Measurements from ENCODE around the gene CCR6.
"Not testable (repeated sequence)": the region's sequence is repeated elsewhere in the genome, so short reads cannot be mapped to it uniquely, and the experiment has no call there.

Gene CCR6

DNA sequence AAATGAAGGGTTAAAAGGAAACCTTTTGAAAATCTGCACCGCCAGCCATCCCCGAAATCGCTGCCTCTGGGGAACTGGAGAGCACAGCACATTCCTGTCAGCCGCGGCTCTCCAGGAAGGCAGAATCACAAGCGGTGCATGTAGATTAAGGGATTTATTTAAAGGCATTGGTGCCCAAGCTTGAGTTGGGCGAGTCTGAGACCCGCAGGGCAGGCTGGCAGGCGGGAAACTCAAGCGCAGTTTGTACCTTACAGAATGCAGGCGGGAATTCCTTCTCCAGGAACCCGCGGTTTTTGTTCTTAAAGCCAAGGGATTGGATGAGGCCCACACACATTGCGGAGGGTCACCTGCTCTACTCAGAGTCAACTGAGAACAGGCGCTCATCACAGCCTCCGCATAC is 24.1 kb downstream of the CCR6 start:
- DNase-seq: no peak

DNA sequence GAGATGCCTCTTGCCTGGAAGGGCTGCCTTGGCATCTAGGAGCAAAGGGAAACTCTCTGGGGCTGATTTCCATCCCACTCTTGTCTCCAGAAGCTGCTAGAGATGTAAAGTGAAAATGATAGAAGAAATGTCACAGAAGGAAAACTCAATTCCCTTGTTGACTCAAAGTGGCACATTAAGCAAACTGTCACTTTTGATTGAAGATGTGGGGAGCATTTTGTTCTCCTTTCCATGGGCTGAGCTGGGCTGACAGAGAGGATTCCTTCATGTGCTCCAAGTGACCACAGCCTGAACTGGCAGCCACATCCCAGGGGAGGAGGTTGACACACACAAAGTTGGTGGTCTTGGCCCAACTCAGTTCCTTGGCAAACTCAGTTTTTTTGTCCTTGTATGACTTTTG is 25.1 kb downstream of the CCR6 start:
- no peak for DNase-seq

DNA sequence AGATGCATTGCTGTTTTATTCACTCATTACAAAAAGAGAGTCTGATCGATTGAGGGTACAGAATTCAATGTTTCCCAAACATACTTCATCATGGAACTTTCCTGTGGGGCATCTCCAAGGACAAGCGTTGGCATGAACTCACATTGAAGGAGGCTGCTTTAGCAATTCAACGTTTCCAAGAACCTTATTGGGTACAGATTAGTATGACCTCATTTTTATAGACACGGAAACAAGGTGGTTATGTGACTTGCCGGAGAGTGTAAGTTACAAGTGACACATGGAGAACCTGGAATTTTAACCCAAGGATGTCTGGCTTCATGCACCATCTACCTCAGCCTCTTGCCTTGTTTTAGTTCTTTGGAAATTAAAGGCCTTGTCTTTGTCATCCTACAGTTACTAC is 26.1 kb downstream of the CCR6 start:
- DNase-seq: no peak

DNA sequence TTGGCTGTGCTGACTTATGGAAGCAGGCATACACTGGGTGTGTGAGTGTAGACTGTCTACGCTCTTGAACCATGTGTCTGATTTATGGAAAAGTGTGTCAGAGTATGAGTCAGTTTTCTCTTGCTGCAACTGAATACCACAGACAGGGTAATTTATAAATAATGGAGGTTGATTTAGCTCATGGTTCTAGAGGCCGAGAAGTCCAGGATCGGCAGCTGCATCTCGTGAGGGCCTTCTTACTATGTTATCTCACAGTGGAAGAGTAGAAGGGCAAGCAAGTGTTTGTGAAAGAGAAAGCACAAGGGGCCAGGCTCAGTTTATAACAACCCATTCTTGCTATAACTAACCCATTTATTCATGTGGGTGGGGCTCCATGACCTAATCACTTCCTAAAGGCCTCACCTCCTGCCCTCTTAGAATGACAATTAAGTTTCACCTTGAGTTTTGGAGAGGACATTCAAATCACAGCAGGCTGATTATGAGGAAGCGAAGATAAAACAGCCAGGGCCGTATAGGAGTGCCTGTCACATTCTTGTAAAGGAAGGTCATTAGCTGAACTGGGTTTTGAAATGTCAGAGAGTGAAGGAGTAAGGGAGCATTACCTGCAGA is 28.1 kb downstream of the CCR6 start:
- no peak for DNase-seq

DNA sequence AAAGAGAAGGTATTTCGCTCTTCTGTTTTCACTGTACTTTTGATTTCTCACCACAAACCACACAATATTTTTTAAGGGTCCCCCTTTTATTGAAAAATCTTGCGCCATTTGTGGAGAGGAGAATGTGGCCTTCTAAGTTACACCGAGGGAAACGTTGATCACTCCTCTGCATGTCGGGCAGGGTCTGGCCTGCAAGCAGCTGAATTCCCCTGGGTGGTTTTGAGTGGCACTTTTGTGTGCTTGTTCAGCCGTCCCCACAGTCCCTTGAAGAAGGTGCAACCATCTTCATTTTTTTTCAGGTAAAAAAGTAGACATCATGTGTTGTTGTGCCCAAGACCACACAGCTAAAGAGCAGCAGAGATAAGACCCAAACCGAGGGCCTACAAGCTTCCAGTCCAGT is 28.8 kb downstream of the CCR6 start:
- no peak for DNase-seq

- no peak for DNase-seq
These were observed 30.0 kb downstream of the CCR6 start for GRCh38 chr6:167152862-167153261.

DNA sequence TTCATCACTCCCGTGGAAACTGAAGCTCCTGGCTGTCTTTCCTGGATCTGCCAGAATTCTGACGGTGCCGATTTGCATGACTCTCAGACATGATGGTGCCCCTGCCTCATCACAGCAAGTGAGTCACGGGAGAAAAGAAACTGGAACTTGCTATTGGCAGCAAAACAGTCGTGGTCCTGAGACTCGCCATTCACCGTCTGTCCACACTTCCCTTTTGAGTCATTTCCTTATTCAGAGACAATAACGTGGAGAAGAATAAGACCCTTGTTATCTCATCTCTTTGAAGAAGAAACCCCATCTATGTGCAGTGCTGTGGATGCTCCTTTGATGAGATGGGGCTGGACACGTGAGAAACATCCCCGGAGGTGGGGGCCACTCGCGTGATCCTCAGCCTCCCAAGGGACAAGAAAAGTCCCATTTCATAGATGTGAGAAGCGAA is 30.6 kb downstream of the CCR6 start:
- DNase-seq: no peak

DNA sequence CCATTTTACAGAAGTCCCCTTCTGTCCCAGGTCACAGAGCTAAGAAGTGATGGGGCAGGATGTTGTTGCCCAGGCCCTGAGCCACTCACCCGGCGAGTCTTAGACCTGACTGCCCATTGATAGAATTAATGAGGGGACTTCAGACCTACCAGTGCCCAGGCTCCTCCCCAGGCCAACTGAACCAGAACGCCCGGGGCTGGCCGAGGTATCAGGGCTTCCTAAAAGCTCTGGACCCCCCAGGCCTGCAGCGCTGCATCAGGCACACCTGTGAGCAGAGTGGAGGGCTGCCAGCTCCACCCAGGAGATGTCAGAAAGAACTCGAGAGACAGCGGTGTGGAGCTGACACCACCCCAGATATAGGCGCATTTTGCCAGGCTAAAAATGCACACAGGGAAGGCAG is 31.4 kb downstream of the CCR6 start:
- no peak for DNase-seq

GRCh38 chr6:167154895-167155294 is 32.0 kb downstream of the CCR6 start:
- DNase-seq: no peak

GRCh38 chr6:167157414-167157813 is 34.5 kb downstream of the CCR6 start:
- no peak for DNase-seq

DNA sequence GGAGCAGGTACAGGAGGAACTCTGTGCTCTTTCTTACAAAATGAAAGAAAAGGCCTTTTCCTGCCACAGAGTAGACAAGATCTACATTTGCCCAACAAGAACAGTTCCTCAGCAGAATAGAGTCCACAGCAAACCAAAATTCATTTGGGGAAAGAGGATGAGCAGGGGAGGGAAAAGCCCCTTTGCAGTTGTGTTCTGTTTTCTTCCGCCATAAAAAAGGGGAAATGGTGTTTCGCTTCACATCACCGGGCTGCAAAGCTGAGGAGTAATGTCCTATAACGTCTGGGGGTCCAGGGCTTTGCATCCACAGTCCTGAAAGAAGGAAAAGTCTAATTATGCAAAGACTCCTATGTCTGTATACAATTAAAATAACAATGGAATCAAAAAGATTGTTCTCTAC is 35.0 kb downstream of the CCR6 start, which contains the start of gene GPR31:
TSS of gene GPR31 (minus strand) at position 118 of the 400 bp plus-strand sequence. CDS start 149 bp downstream, outside the sequence.
- no peak for DNase-seq

GRCh38 chr6:167161851-167162467 is 39.1 kb downstream of the CCR6 start:
- DNase-seq: no peak

- no peak for DNase-seq
These were observed 39.7 kb downstream of the CCR6 start for GRCh38 chr6:167162591-167162990.

- DNase-seq: no peak
These were observed 40.6 kb downstream of the CCR6 start for GRCh38 chr6:167163476-167164011.

GRCh38 chr6:167164261-167164660 is 41.4 kb downstream of the CCR6 start:
- DNase-seq: no peak

GRCh38 chr6:167165858-167166471 is 43.1 kb downstream of the CCR6 start:
- no peak for DNase-seq

DNA sequence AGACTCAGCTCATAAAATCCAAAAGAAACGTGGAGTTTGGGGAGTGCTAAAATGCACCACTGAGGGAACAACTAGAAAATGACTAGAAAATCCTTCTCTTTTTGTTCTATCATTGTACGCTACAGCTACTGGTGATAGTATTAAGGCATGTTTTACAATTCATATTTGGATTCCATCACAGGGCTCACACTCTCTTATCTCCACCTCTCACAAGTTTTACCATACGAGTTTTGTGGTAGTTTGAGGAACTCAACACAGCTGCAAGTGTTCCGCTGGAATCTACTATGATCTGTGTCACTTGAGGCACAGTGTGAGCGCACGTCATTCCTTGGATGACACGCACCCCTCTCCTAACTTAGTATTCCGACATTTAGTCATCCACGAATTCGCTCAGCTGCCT is 44.8 kb downstream of the CCR6 start:
- not testable (repeated sequence) for DNase-seq

GRCh38 chr6:167168296-167168695 is 45.4 kb downstream of the CCR6 start:
- not testable (repeated sequence) for DNase-seq

- DNase-seq: not testable (repeated sequence)
These were observed 47.0 kb downstream of the CCR6 start for GRCh38 chr6:167169867-167170266.

DNA sequence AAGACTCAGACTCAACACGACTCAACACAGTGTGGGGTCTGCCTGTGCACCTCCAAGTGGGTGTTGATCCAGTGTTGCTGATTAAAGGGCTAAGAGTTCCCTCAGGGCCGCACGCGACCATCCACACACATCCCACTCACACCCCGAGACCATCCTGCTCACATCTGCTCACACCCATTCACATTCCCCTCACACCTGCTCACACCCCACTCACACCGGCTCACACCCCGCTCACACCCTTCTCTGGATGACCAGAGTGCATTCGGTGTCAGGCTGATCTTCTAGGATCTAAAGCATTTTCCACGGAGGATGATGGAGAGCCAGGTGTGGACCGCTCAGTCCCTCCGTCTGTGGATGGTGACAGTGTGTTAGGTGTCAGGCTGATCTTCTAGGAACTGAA is 48.4 kb downstream of the CCR6 start:
- not testable (repeated sequence) for DNase-seq

- not testable (repeated sequence) for DNase-seq
These were observed 49.1 kb downstream of the CCR6 start for GRCh38 chr6:167172011-167172410.

GRCh38 chr6:167177271-167177670 is 54.4 kb downstream of the CCR6 start:
- not testable (repeated sequence) for DNase-seq

DNA sequence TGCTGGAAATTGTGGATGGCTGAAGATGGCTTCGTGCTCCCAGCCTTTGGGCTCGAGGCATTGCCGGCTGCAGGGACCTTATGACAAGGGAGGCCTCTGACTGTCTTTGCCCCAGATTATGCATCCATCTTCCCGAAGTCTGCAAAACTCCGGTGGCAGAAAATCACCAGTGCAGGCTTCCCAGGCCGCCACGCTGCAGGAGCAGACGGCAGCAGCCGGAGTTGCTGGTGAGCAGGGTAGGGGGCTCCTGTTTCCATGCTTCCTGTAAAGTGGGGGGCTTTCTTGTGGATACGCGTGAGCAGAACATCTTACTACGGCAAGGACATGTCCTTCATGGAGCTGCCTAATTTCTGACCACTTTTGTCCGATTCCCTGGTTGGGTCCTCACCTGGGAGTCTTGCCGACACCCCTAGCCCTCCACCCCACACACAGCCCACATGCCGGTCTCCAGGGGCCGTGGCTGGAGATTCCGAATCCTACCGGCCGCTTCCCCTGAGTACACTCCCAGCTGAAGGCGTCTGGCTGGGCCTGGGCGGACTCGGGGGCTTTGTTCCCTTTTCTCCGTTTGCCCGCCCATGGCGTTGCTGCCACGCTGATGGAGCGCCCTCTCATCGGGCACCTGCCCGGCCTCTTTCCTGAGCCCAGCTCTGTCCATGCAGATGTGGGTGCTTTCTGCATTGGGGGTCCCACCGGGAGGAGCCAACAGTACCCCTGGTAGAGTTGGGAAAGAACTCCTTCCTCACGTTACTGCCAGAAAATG is 56.2 kb downstream of the CCR6 start:
- not testable (repeated sequence) for DNase-seq
